Right lobe of liver (tissue), 6 donors: Measurements from ENCODE around the gene ZNF503. TPM values are rescaled to one million over a fixed set of nuclear protein-coding genes. Genes with fewer than 3 reads are reported as not detected.

ENCODE experiments used
- ATAC-seq, 4 donors: fragments of 200-7000 bp; cut with Tn5 transposase; one replicate each; pipeline ENCODE4 v1.9.1; 2020; ENCODE audit warnings: mild to moderate bottlenecking in 4 of 4, moderate library complexity in 4 of 4
- DNase-seq, 3 donors: peaks; one replicate each; pipeline ENCODE4 v3.0.0-alpha.2; 2020
- H3K27ac ChIP-seq, 3 donors: fragments of 200-600 bp; one replicate each; pipeline ENCODE4 v1.8.0; 2022
- H3K27me3 ChIP-seq, 2 donors: fragments of 200-600 bp; one replicate each; pipeline ENCODE4 v1.8.0; 2022
- H3K36me3 ChIP-seq, 4 donors: fragments of 200-600 bp; sonication (generic) in 1 of 4; one replicate each; pipeline versions ENCODE4 v1.5.1 to v1.8.0; 2017 to 2022; ENCODE audit warnings: control low read depth in 1 of 4
- H3K4me1 ChIP-seq, 4 donors: fragments of 200-600 bp; sonication (generic) in 1 of 4; one replicate each; pipeline versions ENCODE4 v1.5.1 to v1.8.0; 2017 to 2022; ENCODE audit warnings: control low read depth in 1 of 4
- H3K4me3 ChIP-seq, 3 donors: fragments of 200-600 bp; one replicate each; pipeline ENCODE4 v1.8.0; 2022
- H3K9me3 ChIP-seq, 4 donors: fragments of 200-600 bp; sonication (generic) in 1 of 4; one replicate each; pipeline versions ENCODE4 v1.5.1 to v1.8.0; 2017 to 2022; ENCODE audit warnings: control low read depth in 1 of 4
- CTCF ChIP-seq, 4 donors: fragments of 200-600 bp in 3 of 4; fragments of 450-650 bp in 1 of 4; IDR thresholded peaks; one replicate each; pipeline versions ENCODE4 v1.5.1 to v1.8.0; 2016 to 2022; ENCODE audit warnings: antibody characterized with exemption in 4 of 4, mild to moderate bottlenecking in 2 of 4
- POLR2A ChIP-seq: fragments of 450-650 bp; IDR thresholded peaks from one replicate; pipeline ENCODE4 v1.6.1; 2017; ENCODE audit warnings: antibody characterized with exemption, mild to moderate bottlenecking
- WGBS: methylation state at CpG from one replicate; pipeline ENCODE4 v1.1.6; 2018; ENCODE audit warnings: low coverage, low lambda C conversion rate; ENCODE audit not compliant: insufficient coverage; ENCODE audit errors: missing lambda C conversion rate; 5-methylcytosine and 5-hydroxymethylcytosine counted together
- intact Hi-C, 2 donors: fragments of 100-400 bp; cut with DNase I; formaldehyde crosslinking; loops; one replicate each; pipeline versions ENCODE4 v1.11.2 to v1.14.1; 2022
- total RNA-seq, 6 experiments: library from RNA; depleted of rRNA in 2 of 6; stranded (reverse); fragments of >200 nt in 2 of 6; fragmentation: NEBNext Ultra II Directional in 3 of 6; extraction: Animal tissue kit (Norgen Biotek cat#: 25700) in 3 of 6; gene quantifications; one replicate each; pipeline versions ENCODE4 v1.1.0 to v1.2.4, GENCODE V29; 2016 to 2023
- donor health status: DM: no; HTN: yes; CAD: no.
- donor health status: DM: no; HTN: no; CAD: no.
- donor health status: DM: no; HTN: no; CAD: no.
- donor health status: DM: no; HTN: yes; CAD: no.
- donor health status: DM: no; HTN: yes; CAD: no.

Gene ZNF503
- total RNA-seq, 6 experiments from 2014 or later = 2.9 to 7.1 (median 5.4) TPM

- Histone ChIP-seq H3K27ac (peak overlapping the region; percentile 24 to 97 (median 93)), H3K4me1 (peaks cover 0 to 13% (median 2%) of the 10 kb centered on the region in 4 donors), H3K4me3 (peak overlapping the region; percentile 86 to 95 (median 92)), H3K36me3 (peaks cover 0 to 6% (median 0%) of the 10 kb centered on the region in 4 donors), H3K27me3 (no peaks in the 10 kb centered on the region), H3K9me3 (no peaks in the 10 kb centered on the region)
- 76% methylated on average over 35 of the region's 76 CpGs for WGBS
- peak in 2 of 3 donors; percentile 34 to 59 for DNase-seq
- no peak for ATAC-seq
- intact Hi-C loops = loop anchor here in 1 of 2 donors (10.0 kb wide), 2 partner anchors 516 to 636 kb away; no protein-coding TSS in a partner anchor
- TF ChIP-seq POLR2A (no peak), CTCF (IDR thresholded peaks at IDR 0.05) (no peak)
Measured at GRCh38 chr10:75398692-75399460, 2.7 kb downstream of the ZNF503 start.

GRCh38 chr10:75398200-75398691, 3.3 kb downstream of the ZNF503 start:
- Histone ChIP-seq H3K4me1 (peaks cover 0 to 13% (median 2%) of the 10 kb centered on the region in 4 donors), H3K27ac (no peak overlapping the region), H3K9me3 (no peaks in the 10 kb centered on the region), H3K36me3 (peaks cover 0 to 6% (median 0%) of the 10 kb centered on the region in 4 donors), H3K4me3 (peak overlapping the region in 1 of 3 donors; percentile 92), H3K27me3 (no peaks in the 10 kb centered on the region)
- TF ChIP-seq POLR2A = no peak
- no peak for TF ChIP-seq CTCF (IDR thresholded peaks at IDR 0.05)
- whole genome bisulfite sequencing = 74% methylated on average over 15 of the region's 17 CpGs
- intact Hi-C loops = loop anchor here in 1 of 2 donors (10.0 kb wide), 2 partner anchors 517 to 637 kb away; no protein-coding TSS in a partner anchor
- DNase-seq (no peak), ATAC-seq (no peak)

GRCh38 chr10:75397496-75398199, 3.9 kb downstream of the ZNF503 start:
- Histone ChIP-seq H3K9me3 (no peaks in the 10 kb centered on the region), H3K4me3 (peak overlapping the region; percentile 46 to 65 (median 55)), H3K27me3 (no peaks in the 10 kb centered on the region), H3K27ac (peak overlapping the region; percentile 58 to 70 (median 58)), H3K4me1 (peaks cover 0 to 13% (median 2%) of the 10 kb centered on the region in 4 donors), H3K36me3 (peaks cover 0 to 6% (median 0%) of the 10 kb centered on the region in 4 donors)
- TF ChIP-seq CTCF (IDR thresholded peaks at IDR 0.05) (no peak), POLR2A (no peak)
- intact Hi-C loops = loop anchor here in 1 of 2 donors (10.0 kb wide), 2 partner anchors 517 to 637 kb away; no protein-coding TSS in a partner anchor
- DNase-seq = no peak
- 65% methylated on average over 18 of the region's 19 CpGs for WGBS
- no peak for ATAC-seq

GRCh38 chr10:75396631-75397495, 4.7 kb downstream of the ZNF503 start:
- H3K4me3 ChIP-seq = peak overlapping the region; percentile 46 to 65 (median 55)
- no peaks in the 10 kb centered on the region for H3K27me3 ChIP-seq
- ATAC-seq (peak; percentile 8 to 28 (median 18)), DNase-seq (peak in 2 of 3 donors; percentile 42 to 61)
- no peaks in the 10 kb centered on the region for H3K9me3 ChIP-seq
- WGBS = 33% methylated on average over 37 of the region's 71 CpGs
- H3K4me1 ChIP-seq = peaks cover 0 to 13% (median 2%) of the 10 kb centered on the region in 4 donors
- no peak for TF ChIP-seq POLR2A
- TF ChIP-seq CTCF (IDR thresholded peaks at IDR 0.05) = no peak
- peaks cover 0 to 6% (median 0%) of the 10 kb centered on the region in 4 donors for H3K36me3 ChIP-seq
- peak overlapping the region; percentile 58 to 70 (median 58) for H3K27ac ChIP-seq
- intact Hi-C loops = loop anchor here in 1 of 2 donors (10.0 kb wide), 2 partner anchors 518 to 638 kb away; no protein-coding TSS in a partner anchor
